ENCODE data around the gene MPZL2. TPM values are rescaled to one million over a fixed set of nuclear protein-coding genes. Genes with fewer than 3 reads are reported as not detected.

MPZL2 gene
- total and polyA plus RNA-seq, 2 of the 13 experiments (the other 11 are each of a cell fraction or from before 2014, with no cell fraction given): 27.9 to 53.7 TPM

DNA sequence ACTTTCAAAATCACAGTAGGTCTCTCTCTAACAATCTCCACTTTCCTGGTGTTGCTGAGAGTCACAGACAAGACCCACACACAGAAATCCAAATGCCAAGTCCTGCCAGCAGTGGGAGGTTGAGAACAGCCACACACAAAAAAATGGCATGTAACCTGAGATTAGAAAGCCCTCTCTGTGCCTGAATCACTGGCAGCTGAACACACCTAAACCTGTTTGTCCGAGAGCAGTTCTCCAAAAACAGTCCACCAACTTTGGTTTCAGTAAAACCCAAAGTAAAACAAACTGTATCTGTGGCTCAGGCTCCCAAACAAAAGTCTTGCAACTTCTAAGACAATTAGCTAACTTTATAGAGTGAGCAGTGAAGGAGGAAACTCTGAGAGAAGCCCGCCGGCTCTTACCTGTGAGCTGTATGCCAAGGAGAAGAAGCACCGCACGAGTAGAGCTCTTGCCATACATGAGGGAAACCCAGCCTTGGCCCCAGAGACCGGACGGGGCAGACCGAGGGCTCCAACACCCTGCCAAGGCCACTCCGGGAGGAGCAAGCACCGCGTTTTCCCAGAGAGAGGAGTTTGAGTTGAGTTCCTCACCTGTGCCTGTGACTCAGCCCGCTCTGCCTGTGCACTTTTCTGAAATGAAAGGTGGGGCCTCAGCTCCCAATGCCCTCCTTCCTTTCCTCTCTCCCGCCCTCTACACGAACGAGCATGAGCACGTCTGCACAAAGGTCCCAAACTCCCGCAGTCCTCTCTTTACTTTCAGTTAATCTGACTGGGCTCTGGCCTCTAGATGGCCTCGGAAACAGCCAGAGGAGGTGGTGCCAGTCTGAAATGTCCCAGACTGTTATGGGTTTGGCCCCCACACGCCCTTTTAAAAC, at the start of gene MPZL2 (continued):
- TF ChIP-seq SCMH1 (CRISPR knock-in tag; IDR thresholded peaks at IDR 0.05; ENCODE audit: borderline replicate concordance) (no peak), ZSCAN31 (CRISPR knock-in tag; IDR thresholded peaks at IDR 0.05; ENCODE audit: low read depth) (peak; percentile 49; the same call in 1 of the 2 replicates), ZNF891 (CRISPR knock-in tag; IDR thresholded peaks at IDR 0.05) (0 out of 2 replicates have a peak, but pooled peaks have one; percentile 44), SOX13 (IDR thresholded peaks at IDR 0.05) (no peak), SOX13 (CRISPR knock-in tag; conservative IDR thresholded peaks at IDR 0.05 in 1 of 2, IDR thresholded peaks at IDR 0.05 in 1 of 2) (peak in 1 of 2 experiments; percentile 3; a peak in 1 of 4 replicates), ZNF160 (CRISPR knock-in tag; IDR thresholded peaks at IDR 0.05) (no peak), DNMT3B (CRISPR knock-in tag; conservative IDR thresholded peaks at IDR 0.05) (no peak), DMAP1 (CRISPR knock-in tag; IDR thresholded peaks at IDR 0.05) (peak; percentile 45; the same call in 1 of the 2 replicates), ZNF431 (CRISPR knock-in tag; IDR thresholded peaks at IDR 0.05; ENCODE audit: borderline replicate concordance, low read depth) (peak; percentile 99), ZNF567 (CRISPR knock-in tag; IDR thresholded peaks at IDR 0.05; ENCODE audit: borderline replicate concordance) (0 out of 2 replicates have a peak, but pooled peaks have one; percentile 31), ZNF546 (CRISPR knock-in tag; conservative IDR thresholded peaks at IDR 0.05) (no peak), FOXJ3 (CRISPR knock-in tag; IDR thresholded peaks at IDR 0.05; ENCODE audit: borderline replicate concordance) (no peak), PHF8 (CRISPR knock-in tag; IDR thresholded peaks at IDR 0.05) (peak; percentile 29; the same call in 1 of the 2 replicates), LCORL (IDR thresholded peaks at IDR 0.05) (no peak), LCORL (CRISPR knock-in tag; IDR thresholded peaks at IDR 0.05) (peak; percentile 82), MXI1 (IDR thresholded peaks at IDR 0.05; ENCODE audit: borderline replicate concordance, low read depth, low read length) (peak; percentile 47; the same call in 1 of the 3 replicates), TAF1 (CRISPR knock-in tag; IDR thresholded peaks at IDR 0.05) (peak; percentile 60; the same call in 1 of the 2 replicates), ZNF839 (CRISPR knock-in tag; IDR thresholded peaks at IDR 0.05; ENCODE audit: borderline replicate concordance) (no peak), SP5 (CRISPR knock-in tag; IDR thresholded peaks at IDR 0.05; ENCODE audit: borderline replicate concordance, low read depth) (0 out of 2 replicates have a peak, but pooled peaks have one; percentile 29), POLR2A (IDR thresholded peaks at IDR 0.05; ENCODE audit: insufficient read depth in 1 of 2, low read depth in 2 of 2, low read length in 2 of 2) (peak; percentile 39 to 73; a peak in 3 of 4 replicates)
- TF ChIP-seq, protein P1, sequence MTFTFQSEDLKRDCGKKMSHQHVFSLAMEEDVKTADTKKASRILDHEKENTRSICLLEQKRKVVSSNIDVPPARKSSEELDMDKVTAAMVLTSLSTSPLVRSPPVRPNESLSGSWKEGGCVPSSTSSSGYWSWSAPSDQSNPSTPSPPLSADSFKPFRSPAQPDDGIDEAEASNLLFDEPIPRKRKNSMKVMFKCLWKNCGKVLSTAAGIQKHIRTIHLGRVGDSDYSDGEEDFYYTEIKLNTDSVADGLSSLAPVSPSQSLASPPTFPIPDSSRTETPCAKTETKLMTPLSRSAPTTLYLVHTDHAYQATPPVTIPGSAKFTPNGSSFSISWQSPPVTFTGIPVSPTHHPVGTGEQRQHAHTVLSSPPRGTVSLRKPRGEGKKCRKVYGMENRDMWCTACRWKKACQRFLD (CRISPR knock-in tag; IDR thresholded peaks at IDR 0.05; ENCODE audit: borderline replicate concordance): no peak
- TF ChIP-seq, protein P2, sequence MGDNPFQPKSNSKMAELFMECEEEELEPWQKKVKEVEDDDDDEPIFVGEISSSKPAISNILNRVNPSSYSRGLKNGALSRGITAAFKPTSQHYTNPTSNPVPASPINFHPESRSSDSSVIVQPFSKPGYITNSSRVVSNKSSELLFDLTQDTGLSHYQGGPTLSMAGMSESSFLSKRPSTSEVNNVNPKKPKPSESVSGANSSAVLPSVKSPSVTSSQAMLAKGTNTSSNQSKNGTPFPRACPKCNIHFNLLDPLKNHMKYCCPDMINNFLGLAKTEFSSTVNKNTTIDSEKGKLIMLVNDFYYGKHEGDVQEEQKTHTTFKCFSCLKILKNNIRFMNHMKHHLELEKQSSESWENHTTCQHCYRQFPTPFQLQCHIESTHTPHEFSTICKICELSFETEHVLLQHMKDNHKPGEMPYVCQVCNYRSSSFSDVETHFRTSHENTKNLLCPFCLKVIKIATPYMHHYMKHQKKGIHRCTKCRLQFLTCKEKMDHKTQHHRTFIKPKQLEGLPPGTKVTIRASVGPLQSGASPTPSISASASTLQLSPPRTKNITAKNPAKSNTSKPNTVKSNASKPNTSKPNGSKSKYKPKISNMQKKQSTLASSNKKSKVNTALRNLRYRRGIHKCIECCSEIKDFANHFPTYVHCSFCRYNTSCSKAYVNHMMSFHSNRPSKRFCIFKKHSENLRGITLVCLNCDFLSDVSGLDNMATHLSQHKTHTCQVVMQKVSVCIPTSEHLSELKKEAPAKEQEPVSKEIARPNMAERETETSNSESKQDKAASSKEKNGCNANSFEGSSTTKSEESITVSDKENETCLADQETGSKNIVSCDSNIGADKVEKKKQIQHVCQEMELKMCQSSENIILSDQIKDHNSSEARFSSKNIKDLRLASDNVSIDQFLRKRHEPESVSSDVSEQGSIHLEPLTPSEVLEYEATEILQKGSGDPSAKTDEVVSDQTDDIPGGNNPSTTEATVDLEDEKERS (CRISPR knock-in tag; IDR thresholded peaks at IDR 0.05): 0 out of 2 replicates have a peak, but pooled peaks have one; percentile 24
- TF ChIP-seq, protein P3, sequence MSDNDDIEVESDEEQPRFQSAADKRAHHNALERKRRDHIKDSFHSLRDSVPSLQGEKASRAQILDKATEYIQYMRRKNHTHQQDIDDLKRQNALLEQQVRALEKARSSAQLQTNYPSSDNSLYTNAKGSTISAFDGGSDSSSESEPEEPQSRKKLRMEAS (IDR thresholded peaks at IDR 0.05): peak; percentile 55; the same call in 1 of the 2 replicates
- TF ChIP-seq, protein P4, sequence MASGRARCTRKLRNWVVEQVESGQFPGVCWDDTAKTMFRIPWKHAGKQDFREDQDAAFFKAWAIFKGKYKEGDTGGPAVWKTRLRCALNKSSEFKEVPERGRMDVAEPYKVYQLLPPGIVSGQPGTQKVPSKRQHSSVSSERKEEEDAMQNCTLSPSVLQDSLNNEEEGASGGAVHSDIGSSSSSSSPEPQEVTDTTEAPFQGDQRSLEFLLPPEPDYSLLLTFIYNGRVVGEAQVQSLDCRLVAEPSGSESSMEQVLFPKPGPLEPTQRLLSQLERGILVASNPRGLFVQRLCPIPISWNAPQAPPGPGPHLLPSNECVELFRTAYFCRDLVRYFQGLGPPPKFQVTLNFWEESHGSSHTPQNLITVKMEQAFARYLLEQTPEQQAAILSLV (CRISPR knock-in tag; IDR thresholded peaks at IDR 0.05; ENCODE audit: borderline replicate concordance): 0 out of 2 replicates have a peak, but pooled peaks have one; percentile 23
